Inferior parietal cortex (tissue), 1 donor: Measurements from ENCODE around the gene LDB3.

ENCODE experiments used
- DNase-seq: peaks from one replicate; pipeline ENCODE4 v3.0.0-alpha.2; 2016; ENCODE audit errors: extremely low spot score

The LDB3 gene

DNA sequence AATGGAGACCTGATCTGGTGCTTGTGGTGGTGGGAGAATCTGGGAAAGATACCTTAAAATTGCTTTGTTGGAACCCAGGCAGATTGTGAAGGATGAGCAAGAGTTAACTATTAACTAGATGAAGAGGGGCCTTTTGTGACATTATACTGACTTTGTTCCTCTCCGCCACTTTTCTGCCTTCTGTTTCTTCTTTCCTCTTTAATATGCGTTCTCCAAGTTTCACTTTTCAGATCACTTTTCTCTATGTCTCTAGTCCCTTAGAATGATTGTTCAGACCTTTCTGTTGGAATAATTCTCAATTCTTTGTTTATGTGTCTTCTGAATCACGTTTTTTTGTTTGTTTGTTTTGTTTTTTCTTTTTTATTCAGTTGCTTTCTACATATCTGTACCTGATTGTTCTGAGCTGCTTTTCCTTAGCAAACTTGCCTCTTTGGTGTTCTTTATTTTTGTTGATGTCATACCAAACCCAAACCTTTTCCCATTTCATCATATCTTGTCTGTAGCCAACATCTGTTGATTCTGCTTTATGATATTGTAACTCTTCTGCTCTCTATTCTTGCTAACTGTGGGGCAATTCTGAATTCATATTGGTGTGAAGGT, 90.9 kb downstream of the LDB3 start:
- DNase-seq: no peak

- no peak for DNase-seq
Observed at GRCh38 chr10:86763404-86763803, 95.1 kb downstream of the LDB3 start.

DNA sequence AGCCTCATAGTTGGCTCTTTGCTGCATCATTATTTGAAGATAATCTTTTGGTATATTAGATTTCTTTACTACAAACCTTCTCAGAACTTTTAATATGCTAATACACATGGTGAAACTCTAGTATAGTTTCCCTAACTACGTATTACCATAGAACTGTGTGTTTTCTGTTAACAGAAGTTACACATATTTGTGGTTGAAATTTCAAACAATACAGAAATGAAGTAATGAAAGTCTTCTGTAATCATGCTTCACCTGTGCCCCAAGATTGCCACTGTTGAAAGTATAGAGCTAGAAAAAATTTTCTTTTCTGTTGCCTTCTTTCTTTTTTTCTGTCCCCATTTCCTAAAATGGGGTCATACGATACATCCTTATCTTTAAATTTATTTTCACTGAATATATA, 97.2 kb downstream of the LDB3 start:
- no peak for DNase-seq

DNA sequence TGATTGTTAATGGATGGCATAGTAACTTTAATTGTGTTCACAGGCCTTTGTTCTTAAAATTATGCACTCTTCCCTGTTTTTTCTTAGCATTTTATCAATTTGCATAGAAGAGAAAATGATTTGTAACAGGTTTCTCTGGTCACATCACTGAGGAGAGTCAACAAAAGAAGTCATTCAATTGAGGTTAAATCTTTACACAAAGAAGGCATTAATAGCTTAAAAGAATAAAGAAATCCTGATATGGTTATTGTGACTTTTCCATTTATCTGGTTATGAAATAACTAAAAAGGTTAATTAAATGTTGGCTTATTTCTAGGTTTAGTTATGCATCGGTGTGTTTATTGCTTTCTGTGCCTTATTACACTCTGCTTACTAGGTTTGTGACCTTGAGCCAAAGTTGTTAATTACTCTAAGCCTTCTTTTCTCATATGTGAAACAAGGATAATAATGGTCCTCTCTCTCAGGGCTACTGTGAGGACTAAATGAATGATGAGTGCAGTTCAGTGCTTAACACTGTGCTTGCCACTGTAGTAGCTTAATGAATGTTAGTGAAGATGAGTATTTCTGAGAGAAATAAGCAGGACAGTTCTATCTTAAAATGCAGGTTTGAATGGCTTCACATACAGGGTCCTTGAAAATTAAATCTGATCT, 100.2 kb downstream of the LDB3 start:
- no peak for DNase-seq

DNA sequence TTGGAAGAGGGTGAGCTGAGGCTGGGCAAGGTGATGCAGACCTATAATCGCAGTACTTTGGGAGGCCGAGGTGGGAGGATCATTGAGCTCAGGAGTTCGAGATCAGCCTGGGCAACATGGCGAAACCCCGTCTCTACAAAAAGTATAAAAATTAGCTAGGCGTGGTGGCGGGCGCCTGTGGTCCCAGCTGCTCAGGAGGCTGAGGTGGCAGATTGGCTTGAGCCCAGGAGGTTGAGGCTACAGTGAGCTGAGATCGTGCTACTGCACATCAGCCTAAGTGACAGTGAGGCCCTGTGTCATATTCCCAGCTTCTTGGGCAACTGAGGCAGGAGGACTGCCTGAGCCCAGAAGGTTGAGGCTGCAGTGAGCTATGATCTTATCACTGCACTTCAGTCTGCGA, 101.7 kb downstream of the LDB3 start:
- DNase-seq: no peak

GRCh38 chr10:86770412-86770960, 102.2 kb downstream of the LDB3 start:
- DNase-seq: no peak

DNA sequence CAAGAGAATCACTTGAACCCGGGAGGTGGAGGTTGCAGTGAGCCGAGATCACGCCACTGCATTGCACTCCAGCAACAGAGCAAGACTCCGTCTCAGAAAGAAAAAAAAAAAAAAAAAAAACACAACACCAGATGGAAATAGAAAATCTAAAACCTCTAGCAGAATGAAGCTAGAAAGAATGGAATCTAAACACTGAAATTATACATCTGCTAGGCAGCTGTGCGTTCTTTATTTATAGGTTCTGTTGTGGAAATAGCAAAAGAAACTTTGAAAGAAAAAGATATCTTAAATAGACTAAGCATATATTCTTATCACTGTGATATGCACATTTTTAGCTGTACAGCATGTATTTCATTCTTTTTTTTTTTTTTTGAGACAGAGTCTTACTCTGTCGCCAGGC, 105.2 kb downstream of the LDB3 start:
- DNase-seq: no peak

DNA sequence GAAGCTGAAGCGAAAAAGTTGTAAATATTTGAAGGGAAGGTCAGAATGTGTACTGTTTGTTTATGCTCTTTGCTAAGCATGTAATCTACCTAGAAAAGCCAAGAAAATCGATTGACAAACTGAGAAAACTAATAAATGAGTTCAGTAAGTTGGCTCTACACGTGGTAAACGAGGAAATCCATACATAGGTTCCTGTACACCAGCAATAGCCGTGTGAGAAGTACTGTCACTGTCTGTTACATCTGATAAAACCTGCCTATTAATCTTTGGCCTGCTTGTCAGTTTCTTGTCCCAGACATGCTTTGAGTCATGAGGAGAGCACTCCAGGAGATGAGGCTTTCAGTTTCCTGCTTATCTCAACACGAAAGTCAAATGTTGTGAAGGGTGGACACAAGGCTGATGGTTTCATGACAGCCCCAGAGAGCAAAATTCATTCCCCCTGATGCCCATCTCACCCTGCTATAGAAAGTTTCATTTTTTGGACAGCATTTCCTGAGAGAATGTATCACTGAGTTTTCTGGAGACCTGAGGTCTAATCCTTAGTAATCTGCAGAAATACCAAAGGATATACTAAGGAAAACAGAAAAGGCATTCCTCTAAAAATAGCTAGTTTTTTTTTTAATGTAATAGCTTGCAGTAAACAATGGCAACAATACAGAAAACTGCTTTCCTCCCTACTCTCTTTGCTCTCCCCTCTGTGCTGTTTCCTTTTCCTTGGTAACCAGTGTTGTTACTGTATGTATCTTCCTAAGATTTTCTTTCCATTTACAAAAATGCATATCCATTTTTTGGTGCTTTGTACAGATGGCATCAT, 107.0 kb downstream of the LDB3 start:
- no peak for DNase-seq

DNA sequence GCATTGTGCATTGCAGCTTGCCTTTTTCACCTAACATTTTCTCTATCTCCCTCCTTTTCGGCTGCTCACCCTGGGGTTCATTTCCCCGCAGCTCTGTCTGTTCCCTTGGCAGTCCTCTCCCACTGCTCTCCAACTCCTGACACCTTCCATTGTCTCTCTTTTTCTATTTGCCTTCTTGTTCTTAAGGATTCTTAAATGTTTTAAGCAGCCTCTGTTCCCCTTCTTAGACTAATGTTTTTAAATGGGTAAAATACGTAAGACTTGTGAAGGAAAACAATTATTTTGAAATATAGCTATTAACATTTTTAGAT, 107.5 kb downstream of the LDB3 start:
- DNase-seq: no peak

DNA sequence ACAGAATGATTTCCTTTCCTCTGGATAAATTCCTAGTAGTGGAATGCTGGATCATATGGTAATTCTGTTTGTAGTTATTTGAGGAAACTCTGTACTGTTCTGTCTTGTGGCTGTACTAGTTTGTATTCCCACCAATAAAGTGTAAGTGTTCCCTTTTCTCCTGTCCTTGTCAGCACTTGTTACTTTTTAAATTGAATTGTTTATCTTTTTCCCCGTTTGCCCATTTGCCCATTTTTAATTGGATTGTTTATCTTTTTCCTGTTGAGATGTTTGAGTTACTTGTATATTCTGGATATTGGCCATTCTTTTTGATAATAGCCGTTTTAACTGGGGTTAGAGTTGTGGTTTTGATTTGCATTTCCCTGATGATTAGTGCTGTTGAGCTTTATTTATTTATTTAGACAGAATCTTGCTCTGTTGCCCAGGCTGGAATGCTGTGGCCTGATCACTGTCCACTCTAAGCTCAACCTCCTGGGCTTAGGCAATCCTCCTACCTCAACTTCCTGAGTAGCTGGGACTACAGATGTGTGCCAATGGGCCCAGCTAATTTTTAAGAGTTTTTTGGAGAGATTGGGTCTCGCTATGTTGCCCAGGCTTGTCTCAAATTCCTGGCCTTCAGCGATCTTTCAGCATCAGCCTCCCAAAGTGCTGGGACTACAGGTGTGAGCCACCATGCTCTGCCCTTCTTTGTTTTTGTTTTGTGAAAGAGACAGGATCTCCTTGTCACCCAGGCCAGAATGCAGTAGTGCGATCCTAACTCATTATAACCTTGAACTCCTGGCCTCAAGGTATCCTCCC, 111.1 kb downstream of the LDB3 start:
- DNase-seq: no peak

DNA sequence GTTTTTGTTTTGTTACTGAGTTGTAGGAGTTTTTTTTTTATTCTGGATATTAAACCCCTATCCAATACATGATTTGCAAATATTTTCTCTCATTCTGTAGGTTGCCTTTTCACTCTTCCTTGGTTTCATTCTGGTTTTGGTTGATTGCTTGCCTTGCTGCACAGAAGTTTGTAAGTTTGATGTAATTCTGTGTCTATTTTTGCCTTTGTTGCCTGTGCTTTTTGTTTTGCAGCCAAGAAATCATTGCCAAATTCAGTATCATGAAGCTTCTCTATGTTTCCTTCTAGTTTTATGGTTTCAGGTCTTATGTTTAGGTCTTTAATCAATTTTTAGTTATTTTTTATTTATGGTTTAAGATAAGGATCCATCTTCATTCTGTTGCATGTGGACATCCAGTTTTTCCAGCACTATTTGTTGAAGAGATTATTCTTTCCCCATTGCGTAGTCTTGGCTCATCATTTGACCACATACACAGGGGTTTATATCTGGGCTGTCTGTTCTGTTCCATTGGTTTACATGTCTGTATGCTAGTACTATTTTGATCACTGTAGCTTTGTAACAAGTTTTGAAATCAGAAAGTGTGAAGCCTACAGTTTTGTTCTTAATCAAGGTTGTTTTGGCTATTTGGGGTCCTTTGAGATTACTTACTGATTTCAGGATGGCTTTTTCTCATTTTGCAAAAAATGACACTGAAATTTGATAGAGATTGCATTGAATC, 114.5 kb downstream of the LDB3 start:
- no peak for DNase-seq

DNA sequence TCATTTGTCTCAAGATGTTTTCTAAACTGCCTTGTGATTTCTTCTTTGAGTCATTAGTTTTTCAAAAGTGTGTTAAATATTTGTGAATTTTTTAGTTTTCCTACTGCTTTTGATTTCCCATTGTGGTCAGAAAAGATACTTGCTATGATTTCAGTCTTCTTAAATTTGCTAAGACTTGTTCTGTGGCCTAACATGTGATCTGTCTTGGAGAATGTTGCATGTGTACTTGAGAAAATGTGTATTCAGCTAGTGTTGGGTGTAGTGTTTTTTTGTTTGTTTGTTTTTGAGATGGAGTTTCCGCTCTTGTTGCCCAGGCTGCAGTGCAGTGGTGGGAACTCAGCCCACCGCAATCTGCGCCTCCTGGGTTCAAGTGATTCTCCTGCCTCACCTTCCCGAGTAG, 116.7 kb downstream of the LDB3 start:
- no peak for DNase-seq
